Smooth muscle cell of the brain vasculature (primary cell): ENCODE results near the gene CASTOR1.

Source experiments
- DNase-seq: peaks from one replicate; pipeline ENCODE4 v3.0.0-alpha.2; 2012; ENCODE audit warnings: low read depth, low spot score

The CASTOR1 gene

DNA sequence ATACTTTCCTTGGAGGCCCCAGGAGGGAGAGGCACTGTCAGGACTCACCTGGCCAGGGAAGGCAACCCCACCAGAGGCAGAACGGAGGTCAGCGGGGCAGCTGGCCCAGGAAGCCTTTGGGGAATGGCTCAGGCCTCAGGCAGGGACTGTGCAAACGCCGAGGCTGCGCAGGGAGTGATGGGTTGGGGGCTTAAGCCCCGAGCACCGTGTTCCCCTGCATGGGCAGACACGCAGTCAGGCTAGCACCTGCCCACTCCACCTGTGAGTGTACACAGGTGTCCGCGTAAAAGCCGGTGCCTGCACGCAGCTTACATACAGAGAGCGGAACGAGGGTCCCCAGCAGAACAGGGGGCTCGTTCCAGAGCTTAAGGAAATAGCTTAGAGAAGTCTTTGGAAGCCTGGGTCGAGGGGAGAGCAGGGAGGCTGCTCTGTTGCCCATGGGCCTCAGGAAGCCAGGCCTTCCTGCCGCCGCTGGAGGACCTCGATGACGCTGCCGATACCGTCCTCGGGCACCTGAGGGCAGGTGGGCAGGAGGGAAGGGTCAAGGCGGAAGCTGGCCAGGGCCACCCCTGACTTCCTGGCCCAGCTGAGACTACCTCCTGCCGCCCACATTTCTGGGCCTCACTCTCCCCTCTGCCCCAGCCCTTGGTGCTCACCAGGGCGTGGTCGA lies 4.0 kb downstream of the CASTOR1 start:
- no peak for DNase-seq

DNA sequence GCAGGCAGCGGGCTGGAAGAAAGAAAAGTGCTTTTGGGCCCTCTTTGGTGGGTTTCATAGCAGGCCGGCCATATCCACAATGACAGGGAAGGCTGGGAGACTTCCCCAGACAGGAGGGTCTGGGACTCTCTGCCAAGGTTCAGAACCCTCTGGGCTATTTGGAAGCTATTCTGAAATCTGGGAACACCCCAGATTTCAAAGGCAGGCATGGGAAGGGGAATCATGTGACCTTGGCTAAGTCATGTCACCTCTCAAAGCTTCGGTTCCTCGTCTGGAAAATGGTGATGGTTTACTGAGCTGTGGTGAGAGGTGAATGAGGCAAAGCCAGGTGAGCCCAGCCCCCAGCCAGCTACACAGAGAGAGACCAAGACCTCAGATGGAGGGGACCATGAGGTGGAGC lies 4.6 kb downstream of the CASTOR1 start:
- DNase-seq, result no peak

GRCh38 chr22:30284172-30284571 lies 5.1 kb downstream of the CASTOR1 start:
- DNase-seq, result no peak

- DNase-seq, result no peak
These were observed 6.0 kb downstream of the CASTOR1 start for GRCh38 chr22:30283342-30283741.

- DNase-seq, result no peak
These were observed 6.7 kb downstream of the CASTOR1 start for GRCh38 chr22:30282616-30283046.

DNA sequence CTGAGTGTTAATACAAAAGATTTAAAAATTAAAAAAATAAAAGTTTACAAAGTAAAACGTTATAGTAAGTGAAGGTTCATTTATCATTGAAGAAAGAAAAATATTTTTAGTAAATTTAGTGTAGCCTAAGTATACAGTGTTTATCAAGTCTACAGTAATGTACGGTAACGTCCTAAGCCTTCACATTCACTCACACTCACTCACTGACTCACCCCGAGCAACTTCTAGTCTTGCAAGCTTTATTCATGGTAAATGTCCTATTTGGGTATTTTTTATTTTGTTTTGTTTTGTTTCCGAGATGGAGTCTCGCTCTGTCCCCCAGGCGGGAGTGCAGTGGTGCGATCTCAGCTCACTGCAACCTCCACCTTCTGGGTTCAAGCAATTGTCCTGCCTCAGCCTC lies 8.8 kb downstream of the CASTOR1 start:
- DNase-seq, result no peak

- DNase-seq, result no peak
These were observed 9.4 kb downstream of the CASTOR1 start for GRCh38 chr22:30279932-30280331.

DNA sequence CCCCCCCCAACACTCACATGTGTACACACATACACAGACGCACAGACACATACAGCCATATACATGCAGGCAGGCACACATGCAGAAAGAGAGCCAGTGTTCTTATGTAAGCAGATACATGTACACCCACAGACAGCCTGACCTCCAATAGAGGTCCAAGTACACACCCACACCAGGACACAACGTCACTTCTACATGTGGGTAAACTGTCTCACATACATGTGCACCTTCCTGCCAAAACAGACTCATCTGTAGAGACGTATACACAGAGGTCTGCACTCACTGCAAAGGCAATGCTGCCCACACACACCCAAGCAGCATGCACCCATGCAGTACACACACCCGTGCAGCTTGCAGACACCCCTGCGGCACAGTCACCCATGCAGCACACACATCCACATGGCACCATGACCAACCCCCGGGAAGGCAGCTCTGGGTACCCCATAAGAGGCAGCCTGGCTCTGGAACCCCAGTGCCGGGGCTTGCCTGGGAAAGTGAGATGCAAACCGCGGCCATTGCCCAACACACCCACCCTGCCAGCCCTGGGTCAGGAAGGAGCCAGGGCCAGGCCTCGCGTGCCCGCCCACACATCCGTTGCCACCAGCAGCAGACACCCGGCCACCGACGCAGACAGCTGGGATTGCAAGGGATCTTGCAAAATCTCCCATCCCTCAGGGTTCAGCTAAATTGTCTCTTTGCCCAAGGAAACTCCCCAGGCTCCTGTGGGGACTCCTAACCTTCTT lies 10.1 kb downstream of the CASTOR1 start:
- no peak for DNase-seq

- DNase-seq, result peak; percentile 56
These were observed 11.6 kb downstream of the CASTOR1 start for GRCh38 chr22:30277547-30278344.

DNA sequence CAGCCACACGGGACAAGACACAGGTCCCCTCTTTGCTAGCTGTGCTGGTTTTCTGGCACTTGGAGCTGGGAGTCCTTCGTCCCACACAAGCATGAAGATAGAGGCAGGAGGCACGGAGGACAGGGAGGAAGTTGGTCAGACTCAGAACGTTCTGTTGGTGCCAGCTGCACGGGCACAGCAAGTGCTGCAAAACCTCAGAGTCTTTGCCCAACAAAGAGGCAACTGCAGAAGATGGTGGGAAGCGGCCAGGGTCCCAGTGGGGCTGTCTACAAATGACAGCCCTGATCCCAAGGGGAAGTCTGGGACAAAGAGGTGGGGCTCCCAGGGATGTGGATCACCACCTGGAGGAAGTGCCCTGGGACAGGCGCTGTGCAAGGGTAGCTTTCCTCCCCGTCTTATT lies 13.3 kb downstream of the CASTOR1 start:
- no peak for DNase-seq

- no peak for DNase-seq
These were observed 13.7 kb downstream of the CASTOR1 start for GRCh38 chr22:30275625-30276024.

- DNase-seq, result no peak
These were observed 14.9 kb downstream of the CASTOR1 start for GRCh38 chr22:30274437-30274812.

DNA sequence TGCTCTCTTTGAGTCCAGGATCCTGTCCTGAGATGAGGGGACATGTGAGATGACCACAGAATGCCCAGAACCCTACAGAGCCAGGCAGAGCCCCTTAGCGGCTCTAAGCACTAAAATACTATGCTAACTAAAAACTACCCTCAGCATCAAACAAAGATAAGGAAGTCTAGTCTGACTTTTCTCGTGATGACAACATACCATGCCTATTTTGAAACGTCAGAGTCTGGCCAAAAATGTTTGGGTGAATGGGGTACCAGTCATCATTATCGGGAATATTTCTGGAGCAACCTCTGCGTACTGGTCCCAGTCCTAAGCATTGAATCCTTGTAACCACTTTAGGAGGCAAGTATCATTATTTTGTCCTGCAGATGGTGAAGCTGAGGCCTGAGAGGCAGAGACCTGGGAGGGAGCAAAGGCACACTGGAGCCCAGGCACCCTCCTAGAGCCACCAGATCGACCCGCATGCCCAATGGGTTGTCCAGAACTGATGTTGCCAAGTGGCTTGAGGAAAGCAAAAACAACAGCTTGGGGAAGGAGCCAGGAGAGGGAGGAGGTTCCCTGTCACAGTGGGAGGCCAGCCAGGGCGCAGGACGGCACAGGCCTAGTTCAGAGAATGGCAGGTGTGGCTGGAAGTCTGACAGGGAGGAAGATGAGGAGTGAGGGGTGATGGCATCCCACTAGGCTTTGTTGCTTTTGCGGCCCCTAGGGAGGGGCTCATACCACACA lies 15.4 kb downstream of the CASTOR1 start:
- DNase-seq, result no peak

GRCh38 chr22:30272781-30273601 lies 16.3 kb downstream of the CASTOR1 start:
- DNase-seq, result no peak

DNA sequence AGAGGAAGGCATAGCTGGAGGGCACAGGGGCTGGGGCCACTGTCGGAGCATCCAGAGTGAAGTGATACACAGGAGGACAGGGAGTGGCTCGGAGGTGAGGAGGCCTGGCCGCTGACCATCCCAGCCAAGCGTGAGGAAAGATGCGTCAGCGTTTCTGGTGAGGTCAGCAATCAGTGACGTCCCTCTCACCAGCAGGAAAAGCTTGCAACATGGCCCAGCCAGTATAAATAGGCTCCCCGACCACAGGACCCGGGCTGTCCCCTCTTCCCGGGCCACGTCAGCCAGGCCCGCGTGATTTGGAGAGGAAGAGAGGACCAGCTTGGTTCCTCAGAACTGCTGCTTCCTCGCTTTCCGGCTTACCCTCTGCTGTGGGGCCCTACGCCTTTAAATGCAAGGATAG lies 18.5 kb downstream of the CASTOR1 start:
- DNase-seq, result no peak

- no peak for DNase-seq
These were observed 21.0 kb downstream of the CASTOR1 start for GRCh38 chr22:30268331-30268730.

GRCh38 chr22:30267382-30268302 lies 21.7 kb downstream of the CASTOR1 start:
- DNase-seq, result no peak

- DNase-seq, result no peak
These were observed 22.6 kb downstream of the CASTOR1 start, which contains the start of gene OSM for GRCh38 chr22:30266445-30267381. TSS of gene OSM (minus strand) at chr22:30266851. CDS start at chr22:30266799, 52 bp downstream.
